Measurements from ENCODE around the gene HPS5.
"Not testable (repeated sequence)": the region's sequence is repeated elsewhere in the genome, so short reads cannot be mapped to it uniquely, and the experiment has no call there.

The HPS5 gene

GRCh38 chr11:18264035-18264434 lies 57.9 kb downstream of the HPS5 start:
- no peak overlapping the region for H3K4me3 Mint-ChIP-seq
- H3K36me3 Mint-ChIP-seq (ENCODE audit: low read depth), result no peaks in the 10 kb centered on the region
- TF ChIP-seq CTCF (IDR thresholded peaks at IDR 0.05; ENCODE audit: unreplicated experiment in 3 of 3), result no peak
- H3K4me1 Mint-ChIP-seq, result no peaks in the 10 kb centered on the region
- H3K27ac Mint-ChIP-seq, result no peak overlapping the region
- peaks cover 12% of the 10 kb centered on the region for H3K27me3 Mint-ChIP-seq (ENCODE audit: low read depth)
- H3K9me3 Mint-ChIP-seq, result no peaks in the 10 kb centered on the region

- not testable (repeated sequence) for H3K27ac Mint-ChIP-seq; H3K4me1 Mint-ChIP-seq; H3K9me3 Mint-ChIP-seq; H3K36me3 Mint-ChIP-seq (ENCODE audit: low read depth); H3K4me3 Mint-ChIP-seq
- H3K27me3 Mint-ChIP-seq (ENCODE audit: low read depth), result peaks cover 12% of the 10 kb centered on the region
Measured at GRCh38 chr11:18262681-18263350, 59.1 kb downstream of the HPS5 start.

GRCh38 chr11:18261721-18262120 lies 60.2 kb downstream of the HPS5 start:
- Mint-ChIP-seq H3K9me3 (no peaks in the 10 kb centered on the region), H3K27ac (no peak overlapping the region), H3K4me3 (no peak overlapping the region), H3K27me3 (ENCODE audit: low read depth) (peaks cover 12% of the 10 kb centered on the region), H3K4me1 (no peaks in the 10 kb centered on the region), H3K36me3 (ENCODE audit: low read depth) (no peaks in the 10 kb centered on the region)
- TF ChIP-seq CTCF (IDR thresholded peaks at IDR 0.05; ENCODE audit: unreplicated experiment in 3 of 3), result no peak

GRCh38 chr11:18259259-18259658 lies 62.7 kb downstream of the HPS5 start:
- H3K4me3 Mint-ChIP-seq, result no peak overlapping the region
- H3K36me3 Mint-ChIP-seq (ENCODE audit: low read depth), result no peaks in the 10 kb centered on the region
- peaks cover 13% of the 10 kb centered on the region for H3K27me3 Mint-ChIP-seq (ENCODE audit: low read depth)
- no peaks in the 10 kb centered on the region for H3K9me3 Mint-ChIP-seq
- H3K27ac Mint-ChIP-seq, result no peak overlapping the region
- no peak for TF ChIP-seq CTCF (IDR thresholded peaks at IDR 0.05; ENCODE audit: unreplicated experiment in 3 of 3)
- no peaks in the 10 kb centered on the region for H3K4me1 Mint-ChIP-seq

GRCh38 chr11:18254781-18255361 lies 67.1 kb downstream of the HPS5 start:
- Mint-ChIP-seq H3K36me3 (ENCODE audit: low read depth) (no peaks in the 10 kb centered on the region), H3K27ac (no peak overlapping the region), H3K4me1 (no peaks in the 10 kb centered on the region), H3K9me3 (no peaks in the 10 kb centered on the region), H3K4me3 (no peak overlapping the region), H3K27me3 (ENCODE audit: low read depth) (peaks cover 10% of the 10 kb centered on the region)
- TF ChIP-seq CTCF (IDR thresholded peaks at IDR 0.05; ENCODE audit: unreplicated experiment in 3 of 3), result no peak

- Mint-ChIP-seq H3K4me1 (no peaks in the 10 kb centered on the region), H3K9me3 (no peaks in the 10 kb centered on the region), H3K27ac (no peak overlapping the region), H3K27me3 (ENCODE audit: low read depth) (peaks cover 10% of the 10 kb centered on the region), H3K4me3 (no peak overlapping the region), H3K36me3 (ENCODE audit: low read depth) (no peaks in the 10 kb centered on the region)
- no peak for TF ChIP-seq CTCF (IDR thresholded peaks at IDR 0.05; ENCODE audit: unreplicated experiment in 3 of 3)
Measured at GRCh38 chr11:18253778-18254338, 68.1 kb downstream of the HPS5 start.
